Fibroblast of mammary gland (primary cell): Measurements from ENCODE around the gene LHX2.

ENCODE experiments used
- DNase-seq: peaks from one replicate; pipeline ENCODE4 v3.0.0-alpha.2; 2010; ENCODE audit warnings: low read depth
- H3K4me3 ChIP-seq: 2 replicates; pipeline ENCODE4 v1.5.1; 2011; ENCODE audit warnings: low read depth, mild to moderate bottlenecking, low read length, moderate library complexity; ENCODE audit not compliant: control insufficient read depth
- CTCF ChIP-seq: conservative IDR thresholded peaks from 2 replicates; pipeline ENCODE4 v1.5.1; 2011; ENCODE audit warnings: low read depth, low read length, inconsistent platforms; ENCODE audit not compliant: control insufficient read depth, insufficient read depth

LHX2 gene

GRCh38 chr9:124033967-124034366 is 22.4 kb downstream of the LHX2 start:
- no peak overlapping the region for H3K4me3 ChIP-seq
- no peak for DNase-seq
- TF ChIP-seq CTCF, result no peak

- DNase-seq, result no peak
- TF ChIP-seq CTCF, result no peak
- H3K4me3 ChIP-seq, result no peak overlapping the region
Measured at GRCh38 chr9:124035001-124035650, 23.6 kb downstream of the LHX2 start.

DNA sequence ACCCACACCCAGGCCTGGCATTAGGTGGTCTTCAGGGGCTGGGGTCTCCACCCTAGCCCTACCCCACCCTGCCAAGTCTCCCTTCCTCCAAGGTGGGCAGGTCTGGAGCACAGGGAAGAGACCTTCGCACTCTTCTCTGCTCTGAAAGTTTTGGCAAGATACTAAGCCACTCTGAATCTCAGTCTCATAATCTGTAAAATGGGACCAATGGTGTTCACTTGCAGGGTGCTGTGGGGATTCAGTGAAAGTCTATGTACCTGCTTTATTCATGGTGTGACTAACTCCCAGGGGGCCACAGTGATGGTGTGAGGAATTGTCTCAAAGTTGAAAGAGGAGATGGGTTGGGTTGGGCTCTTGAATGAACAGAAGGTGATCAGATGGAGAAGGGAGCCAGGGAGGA is 25.0 kb downstream of the LHX2 start:
- DNase-seq, result no peak
- no peak overlapping the region for H3K4me3 ChIP-seq
- TF ChIP-seq CTCF, result no peak

DNA sequence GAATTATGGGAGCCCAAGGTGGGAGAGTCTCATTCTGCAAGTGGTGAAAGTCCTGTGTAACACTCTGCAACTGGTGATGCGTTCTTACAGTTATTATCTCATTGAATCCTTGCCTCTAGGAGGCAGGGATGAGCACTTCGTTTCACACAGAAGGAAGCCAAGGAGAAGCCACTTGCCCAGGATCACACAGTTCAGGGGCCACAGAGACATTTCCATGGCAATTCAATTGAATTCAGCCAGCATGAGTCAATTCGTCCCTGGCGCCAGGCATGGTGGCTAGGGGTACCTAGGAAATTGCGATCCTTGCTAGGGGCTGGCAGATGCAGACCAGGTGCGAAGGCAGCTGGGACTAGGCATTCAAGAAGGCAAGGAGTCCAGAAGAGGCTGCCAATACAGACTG is 26.2 kb downstream of the LHX2 start:
- H3K4me3 ChIP-seq, result no peak overlapping the region
- peak; percentile 17 for TF ChIP-seq CTCF
- no peak for DNase-seq

- no peak for DNase-seq
- no peak for TF ChIP-seq CTCF
- H3K4me3 ChIP-seq, result no peak overlapping the region
Measured at GRCh38 chr9:124038239-124038638, 26.7 kb downstream of the LHX2 start.

DNA sequence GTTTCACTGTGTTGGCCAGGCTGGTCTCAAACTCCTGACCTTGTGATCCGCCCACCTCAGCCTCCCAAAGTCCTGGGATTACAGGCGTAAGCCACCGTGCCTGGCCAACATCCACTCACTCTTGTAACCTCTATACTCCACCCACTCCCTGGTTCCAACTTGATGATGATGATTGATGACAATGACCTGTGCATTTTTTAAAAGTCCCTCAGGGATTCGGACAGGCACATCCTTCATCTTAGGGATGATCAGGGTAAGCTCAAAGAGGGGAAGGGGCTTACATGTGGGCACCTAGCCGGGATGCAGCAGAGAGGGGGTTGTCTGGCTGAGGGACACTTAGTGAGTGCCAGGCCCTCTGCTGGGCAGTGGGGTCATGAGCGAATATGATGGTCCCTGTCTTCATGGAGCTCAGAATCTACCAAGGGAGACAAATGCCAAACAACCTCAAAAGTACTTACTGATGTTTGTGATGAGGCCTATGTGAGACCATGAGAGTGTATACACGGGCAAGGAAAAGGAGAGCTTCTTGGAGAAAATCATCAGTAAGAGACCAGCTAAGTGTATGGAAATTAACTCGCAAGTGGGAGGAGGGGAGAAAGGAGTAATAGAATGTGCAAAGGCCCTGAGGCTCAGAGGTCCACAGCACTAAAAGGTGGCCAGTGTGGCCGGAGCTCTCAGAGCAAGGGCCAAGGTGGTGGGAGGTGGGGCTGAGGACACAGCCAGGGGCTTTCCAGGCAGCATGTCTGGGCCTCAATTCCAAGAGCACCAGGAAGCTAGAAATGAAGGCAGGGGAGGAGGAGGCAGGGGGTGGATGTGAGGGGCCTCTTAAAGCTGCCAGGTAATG is 27.4 kb downstream of the LHX2 start:
- peak; percentile 3 for TF ChIP-seq CTCF
- DNase-seq, result no peak
- H3K4me3 ChIP-seq, result no peak overlapping the region
